ENCODE results near the gene FCGBP. TPM values are rescaled to one million over a fixed set of nuclear protein-coding genes. Genes with fewer than 3 reads are reported as not detected.

The FCGBP gene
- total RNA-seq = 10 to 100 TPM; 12.6 to 88.0 (median 43.3) TPM
- 15.5 TPM for total RNA-seq (2013)
- total RNA-seq = 1.1 to 215 (median 27.2) reads per million in 29 experiments

DNA sequence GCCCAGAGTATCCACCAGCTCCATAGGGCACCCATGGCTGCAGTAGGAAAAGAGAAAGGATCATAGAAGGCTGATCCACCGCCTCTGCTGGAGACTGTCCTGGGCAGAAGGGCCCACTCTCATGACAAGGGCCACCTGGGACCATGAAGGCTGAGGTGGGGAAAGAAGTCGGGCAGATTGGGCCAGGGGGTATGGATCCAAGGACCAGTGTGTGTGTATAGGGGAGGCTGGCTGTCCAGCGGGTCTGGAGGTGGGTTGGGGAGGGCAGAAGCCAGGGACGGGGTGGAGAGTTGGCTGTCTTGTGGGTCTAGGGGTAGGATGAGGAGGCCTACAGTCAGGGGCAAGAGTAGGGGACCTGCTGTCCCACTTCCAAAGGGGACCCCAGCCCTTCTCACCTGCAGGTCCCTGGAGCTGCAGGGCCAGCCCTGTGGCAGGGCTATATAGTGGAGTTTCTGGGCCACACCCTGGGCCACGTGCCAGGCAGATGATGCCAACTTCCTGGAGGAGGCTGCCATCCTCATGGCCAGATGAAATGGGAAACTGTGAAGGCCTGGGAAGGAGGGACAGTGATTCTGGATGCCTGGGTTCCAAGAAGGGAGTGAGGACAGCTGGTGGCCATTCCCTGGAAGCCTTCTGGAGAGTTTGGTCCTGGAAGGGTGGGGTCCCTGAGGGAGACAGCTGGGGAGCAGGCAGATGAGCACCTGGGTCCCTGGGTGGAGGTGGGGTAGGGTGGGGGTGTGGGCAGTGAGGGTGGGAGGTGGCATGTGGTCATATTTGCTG, at the start of gene FCGBP:
FCGBP (minus strand) TSS at position 51 of the 780 bp plus-strand sequence.
- Mint-ChIP-seq H3K4me1 (peaks cover 60 to 71% (median 65%) of the 10 kb centered on the region in 3 donors), H3K4me3 (peak within 1 kb of the TSS in 1 of 3 donors; percentile 49), H3K27ac (peak within 1 kb of the TSS; percentile 74 to 90), H3K36me3 (peaks cover 3% of the 10 kb centered on the region), H3K27me3 (no peaks in the 10 kb centered on the region), H3K9me3 (peaks cover 0 to 6% (median 3%) of the 10 kb centered on the region in 3 donors)
- Histone ChIP-seq H3K4me3 (ENCODE audit: control insufficient read depth in 1 of 2, extremely low read depth in 1 of 2, low read length in 1 of 2) (no peak within 1 kb of the TSS), H3K27ac (ENCODE audit: low read length) (peak within 1 kb of the TSS; percentile 46), H3K27me3 (replicated peaks in 1 of 2; ENCODE audit: control insufficient read depth in 2 of 2, extremely low read depth in 1 of 2, insufficient read depth in 2 of 2, low read length in 1 of 2) (no peaks in the 10 kb centered on the region), H3K36me3 (ENCODE audit: control insufficient read depth in 2 of 2, extremely low read depth in 1 of 2, insufficient read depth in 1 of 2, low read length in 1 of 2) (peaks cover 0 to 5% of the 10 kb centered on the region in 2 donors), H3K4me1 (ENCODE audit: control insufficient read depth in 1 of 2, extremely low read depth in 1 of 2, insufficient read depth in 2 of 2, low read length in 2 of 2) (peaks cover 38 to 43% of the 10 kb centered on the region in 2 experiments), H3K9me3 (no peaks in the 10 kb centered on the region)
- CTCF ChIA-PET = no interaction called here
- WGBS (ENCODE audit: insufficient coverage) = 85% methylated on average over 5 of the region's 5 CpGs
- no peak for ATAC-seq (replicated peaks in 1 of 4)
- POLR2A ChIA-PET = no interaction called here
- DNase-seq = no peak

GRCh38 chr19:39983695-39984300, 49.4 kb upstream of the FCGBP start:
- POLR2A ChIA-PET = no interaction called here
- CTCF ChIA-PET = no interaction called here
- Mint-ChIP-seq H3K27me3 (no peaks in the 10 kb centered on the region), H3K27ac (no peak overlapping the region), H3K4me1 (peaks cover 8 to 12% (median 10%) of the 10 kb centered on the region in 3 donors), H3K9me3 (peaks cover 21 to 37% (median 26%) of the 10 kb centered on the region in 3 donors), H3K36me3 (peaks cover 65% of the 10 kb centered on the region), H3K4me3 (no peak overlapping the region)
- no peak for DNase-seq
- WGBS (ENCODE audit: insufficient coverage) = 100% methylated on average over 2 of the region's 5 CpGs
- no peaks in the 10 kb centered on the region for H3K27me3 ChIP-seq (replicated peaks in 1 of 2; ENCODE audit: control insufficient read depth in 2 of 2, extremely low read depth in 1 of 2, insufficient read depth in 2 of 2, low read length in 1 of 2)
- H3K9me3 ChIP-seq = peaks cover 3% of the 10 kb centered on the region
- H3K4me1 ChIP-seq (ENCODE audit: control insufficient read depth in 1 of 2, extremely low read depth in 1 of 2, insufficient read depth in 2 of 2, low read length in 2 of 2) = no peaks in the 10 kb centered on the region
- H3K4me3 ChIP-seq (ENCODE audit: control insufficient read depth in 1 of 2, extremely low read depth in 1 of 2, low read length in 1 of 2) = no peak overlapping the region
- peaks cover 17 to 33% of the 10 kb centered on the region in 2 donors for H3K36me3 ChIP-seq (ENCODE audit: control insufficient read depth in 2 of 2, extremely low read depth in 1 of 2, insufficient read depth in 1 of 2, low read length in 1 of 2)
- ATAC-seq (replicated peaks in 1 of 4) = no peak
- H3K27ac ChIP-seq (ENCODE audit: low read length) = no peak overlapping the region

DNA sequence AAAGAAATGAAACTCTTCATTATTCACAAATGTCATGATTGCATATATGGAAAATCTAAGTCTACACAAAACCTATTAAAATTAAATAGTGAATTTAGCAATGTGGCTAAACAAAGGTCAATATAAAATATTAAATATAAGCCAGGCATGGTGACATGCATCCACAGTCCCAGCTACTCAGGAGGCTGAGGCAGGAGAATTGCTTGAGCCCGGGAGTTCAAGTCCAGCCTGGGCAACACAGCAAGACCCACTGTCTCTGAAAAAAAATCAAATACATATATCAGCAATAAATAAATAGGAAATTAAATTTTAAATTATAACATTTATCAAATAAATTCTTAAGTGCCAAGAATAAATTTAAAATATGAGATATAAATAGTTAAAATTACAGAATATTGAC, 48.4 kb upstream of the FCGBP start:
- peaks cover 8 to 11% (median 9%) of the 10 kb centered on the region in 3 donors for H3K4me1 Mint-ChIP-seq
- CTCF ChIA-PET = no interaction called here

GRCh38 chr19:39974377-39975155, 40.1 kb upstream of the FCGBP start:
- Histone ChIP-seq H3K4me3 (ENCODE audit: control insufficient read depth in 1 of 2, extremely low read depth in 1 of 2, low read length in 1 of 2) (no peak overlapping the region), H3K36me3 (ENCODE audit: control insufficient read depth in 2 of 2, extremely low read depth in 1 of 2, insufficient read depth in 1 of 2, low read length in 1 of 2) (peaks cover 23 to 58% of the 10 kb centered on the region in 2 donors), H3K9me3 (no peaks in the 10 kb centered on the region), H3K27me3 (replicated peaks in 1 of 2; ENCODE audit: control insufficient read depth in 2 of 2, extremely low read depth in 1 of 2, insufficient read depth in 2 of 2, low read length in 1 of 2) (no peaks in the 10 kb centered on the region), H3K27ac (ENCODE audit: low read length) (no peak overlapping the region), H3K4me1 (ENCODE audit: control insufficient read depth in 1 of 2, extremely low read depth in 1 of 2, insufficient read depth in 2 of 2, low read length in 2 of 2) (peaks cover 9 to 30% of the 10 kb centered on the region in 2 experiments)
- Mint-ChIP-seq H3K27me3 (no peaks in the 10 kb centered on the region), H3K9me3 (no peaks in the 10 kb centered on the region), H3K4me1 (peaks cover 36 to 40% (median 39%) of the 10 kb centered on the region in 3 donors), H3K36me3 (peaks cover 37% of the 10 kb centered on the region), H3K4me3 (peak overlapping the region in 1 of 3 donors; percentile 29), H3K27ac (peak overlapping the region in 1 of 2 donors; percentile 8)
- ATAC-seq (replicated peaks in 1 of 4) (no peak), DNase-seq (no peak)
- ChIA-PET CTCF (no interaction called here), POLR2A (no interaction called here)
- WGBS (ENCODE audit: insufficient coverage) = 96% methylated on average over 20 of the region's 24 CpGs

More for the DNA sequence above, 48.4 kb upstream of the FCGBP start:
- peaks cover 20 to 42% of the 10 kb centered on the region in 2 donors for H3K36me3 ChIP-seq (ENCODE audit: control insufficient read depth in 2 of 2, extremely low read depth in 1 of 2, insufficient read depth in 1 of 2, low read length in 1 of 2)
- H3K9me3 Mint-ChIP-seq = peaks cover 21 to 37% (median 26%) of the 10 kb centered on the region in 3 donors
- no peaks in the 10 kb centered on the region for H3K4me1 ChIP-seq (ENCODE audit: control insufficient read depth in 1 of 2, extremely low read depth in 1 of 2, insufficient read depth in 2 of 2, low read length in 2 of 2)
- no peaks in the 10 kb centered on the region for H3K27me3 Mint-ChIP-seq
- peaks cover 3% of the 10 kb centered on the region for H3K9me3 ChIP-seq
- ATAC-seq (replicated peaks in 1 of 4) = no peak
- H3K4me3 ChIP-seq (ENCODE audit: control insufficient read depth in 1 of 2, extremely low read depth in 1 of 2, low read length in 1 of 2) = no peak overlapping the region
- no peak overlapping the region for H3K27ac Mint-ChIP-seq
- H3K27ac ChIP-seq (ENCODE audit: low read length) = no peak overlapping the region
- no CpG with 5 or more reads among the region's 1 CpG for WGBS (ENCODE audit: insufficient coverage)
- H3K27me3 ChIP-seq (replicated peaks in 1 of 2; ENCODE audit: control insufficient read depth in 2 of 2, extremely low read depth in 1 of 2, insufficient read depth in 2 of 2, low read length in 1 of 2) = no peaks in the 10 kb centered on the region
- no peak overlapping the region for H3K4me3 Mint-ChIP-seq
- POLR2A ChIA-PET = no interaction called here
- H3K36me3 Mint-ChIP-seq = peaks cover 69% of the 10 kb centered on the region
- no peak for DNase-seq

DNA sequence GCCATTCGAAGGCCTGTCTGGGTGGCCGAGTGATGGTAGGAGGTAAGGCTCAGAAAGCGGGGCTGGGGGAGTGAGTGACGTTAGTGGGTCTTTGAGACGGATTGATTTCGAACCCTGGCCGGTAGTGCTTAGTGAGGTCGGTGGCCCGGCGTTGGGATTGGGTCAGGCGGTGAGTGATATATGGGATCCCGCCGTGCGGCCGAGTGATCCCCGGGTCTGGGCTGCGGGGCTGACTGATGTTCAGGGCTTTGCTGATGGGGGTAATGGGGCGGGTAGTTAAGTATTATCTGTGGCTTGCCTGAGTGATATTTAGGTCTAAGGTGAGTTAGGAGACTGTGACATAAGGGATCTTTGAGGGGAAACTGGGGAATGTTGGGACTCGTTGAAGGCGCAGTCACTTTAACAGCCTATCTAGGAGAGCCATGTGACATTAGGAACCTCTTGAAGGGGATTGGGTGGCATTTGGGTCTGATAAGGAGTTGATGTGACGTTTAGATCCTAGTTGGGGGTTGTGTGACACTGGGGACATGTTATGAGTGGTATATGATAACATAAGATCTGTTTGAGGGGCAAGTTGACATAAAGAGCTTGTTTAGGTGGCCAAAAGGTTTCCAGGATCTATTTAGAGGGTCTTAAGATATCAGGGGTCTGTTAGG, 37.1 kb upstream of the FCGBP start:
- Histone ChIP-seq H3K36me3 (ENCODE audit: control insufficient read depth in 2 of 2, extremely low read depth in 1 of 2, insufficient read depth in 1 of 2, low read length in 1 of 2) (peaks cover 15 to 38% of the 10 kb centered on the region in 2 donors), H3K27ac (ENCODE audit: low read length) (peak overlapping the region; percentile 90), H3K4me3 (ENCODE audit: control insufficient read depth in 1 of 2, extremely low read depth in 1 of 2, low read length in 1 of 2) (peak overlapping the region; percentile 84 to 99), H3K27me3 (replicated peaks in 1 of 2; ENCODE audit: control insufficient read depth in 2 of 2, extremely low read depth in 1 of 2, insufficient read depth in 2 of 2, low read length in 1 of 2) (no peaks in the 10 kb centered on the region), H3K9me3 (no peaks in the 10 kb centered on the region), H3K4me1 (ENCODE audit: control insufficient read depth in 1 of 2, extremely low read depth in 1 of 2, insufficient read depth in 2 of 2, low read length in 2 of 2) (peaks cover 11 to 50% of the 10 kb centered on the region in 2 experiments)
- Mint-ChIP-seq H3K9me3 (no peaks in the 10 kb centered on the region), H3K36me3 (peaks cover 24% of the 10 kb centered on the region), H3K27me3 (no peaks in the 10 kb centered on the region), H3K4me3 (peak overlapping the region; percentile 98 to 100 (median 98)), H3K4me1 (peaks cover 53 to 62% (median 59%) of the 10 kb centered on the region in 3 donors), H3K27ac (peak overlapping the region; percentile 95 to 98)
- ChIA-PET POLR2A (interaction anchor here (1.2 to 2.0 kb wide), 7 partner anchors 18 to 138 kb away, joined by 3 to 13 read pairs (median 8); partner anchors contain the start of genes DYRK1B (in 1 of the 2) and FBL (in 1 of the 2)), CTCF (interaction anchor here (0.6 to 3.7 kb wide), 28 partner anchors 9 to 1974 kb away, joined by 3 to 61 read pairs (median 6); partner anchors contain the start of genes DYRK1B (in 1 of the 2), FBL (in 1 of the 2), RPS16 (in 1 of the 2) and ZNF546 (in 1 of the 2))
- WGBS (ENCODE audit: insufficient coverage) = 5% methylated on average over 21 of the region's 21 CpGs
- DNase-seq (peak in 1 of 35 experiments; percentile 9), ATAC-seq (replicated peaks in 1 of 4) (no peak)

Measured in T-cell (primary cell).